ENCODE data around the gene ANXA8L1.
"Not testable (repeated sequence)": the region's sequence is repeated elsewhere in the genome, so short reads cannot be mapped to it uniquely, and the experiment has no call there.

DNA sequence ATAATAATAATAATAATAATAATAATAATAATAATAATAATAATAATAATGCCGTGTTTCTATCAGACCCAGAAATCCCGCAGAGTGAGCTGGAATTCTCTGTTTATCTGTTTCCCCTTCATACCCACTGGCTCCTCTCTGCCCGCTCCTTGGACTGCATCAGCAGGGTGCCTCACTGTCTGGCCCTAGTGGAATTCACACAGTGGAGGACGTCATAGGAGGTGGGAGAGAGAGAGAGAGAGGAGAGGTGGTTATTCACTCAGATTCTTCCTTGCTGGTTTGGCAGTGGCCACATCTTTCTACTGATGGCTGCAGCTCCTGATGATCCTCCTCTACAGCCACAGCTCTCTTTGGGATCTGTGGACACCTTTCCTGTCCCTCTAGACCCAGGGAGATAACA lies 10.1 kb upstream of the ANXA8L1 start:
- TF ChIP-seq CEBPB (IDR thresholded peaks at IDR 0.05; ENCODE audit: low read depth, low read length); MXI1 (IDR thresholded peaks at IDR 0.05; ENCODE audit: borderline replicate concordance, low read depth, low read length); SMC3 (IDR thresholded peaks at IDR 0.05; ENCODE audit: low read depth, low read length): not testable (repeated sequence)
- TF ChIP-seq, protein P1, sequence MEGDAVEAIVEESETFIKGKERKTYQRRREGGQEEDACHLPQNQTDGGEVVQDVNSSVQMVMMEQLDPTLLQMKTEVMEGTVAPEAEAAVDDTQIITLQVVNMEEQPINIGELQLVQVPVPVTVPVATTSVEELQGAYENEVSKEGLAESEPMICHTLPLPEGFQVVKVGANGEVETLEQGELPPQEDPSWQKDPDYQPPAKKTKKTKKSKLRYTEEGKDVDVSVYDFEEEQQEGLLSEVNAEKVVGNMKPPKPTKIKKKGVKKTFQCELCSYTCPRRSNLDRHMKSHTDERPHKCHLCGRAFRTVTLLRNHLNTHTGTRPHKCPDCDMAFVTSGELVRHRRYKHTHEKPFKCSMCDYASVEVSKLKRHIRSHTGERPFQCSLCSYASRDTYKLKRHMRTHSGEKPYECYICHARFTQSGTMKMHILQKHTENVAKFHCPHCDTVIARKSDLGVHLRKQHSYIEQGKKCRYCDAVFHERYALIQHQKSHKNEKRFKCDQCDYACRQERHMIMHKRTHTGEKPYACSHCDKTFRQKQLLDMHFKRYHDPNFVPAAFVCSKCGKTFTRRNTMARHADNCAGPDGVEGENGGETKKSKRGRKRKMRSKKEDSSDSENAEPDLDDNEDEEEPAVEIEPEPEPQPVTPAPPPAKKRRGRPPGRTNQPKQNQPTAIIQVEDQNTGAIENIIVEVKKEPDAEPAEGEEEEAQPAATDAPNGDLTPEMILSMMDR (conservative IDR thresholded peaks at IDR 0.05; ENCODE audit: low read depth, low read length): not testable (repeated sequence)
